GM18870 (cell line): ENCODE measurements around the gene DIS3L2.
"Not testable (repeated sequence)": the region's sequence is repeated elsewhere in the genome, so short reads cannot be mapped to it uniquely, and the experiment has no call there.

Experiments used
- ATAC-seq: cut with Tn5 transposase; IDR thresholded peaks from one replicate; pipeline ENCODE4 v1.9.1; 2021; ENCODE audit warnings: moderate library complexity; ENCODE audit not compliant: unreplicated experiment

Gene DIS3L2

GRCh38 chr2:232006253-232006652 is 44.7 kb downstream of the DIS3L2 start:
- no peak for ATAC-seq

GRCh38 chr2:232008907-232009638 is 47.6 kb downstream of the DIS3L2 start:
- ATAC-seq, result no peak

GRCh38 chr2:232009639-232010274 is 48.2 kb downstream of the DIS3L2 start:
- ATAC-seq, result no peak

- no peak for ATAC-seq
Measured at GRCh38 chr2:232013701-232014353, 52.3 kb downstream of the DIS3L2 start.

- no peak for ATAC-seq
Measured at GRCh38 chr2:232014681-232015080, 53.2 kb downstream of the DIS3L2 start.

- ATAC-seq, result no peak
Measured at GRCh38 chr2:232018181-232018580, 56.7 kb downstream of the DIS3L2 start.

GRCh38 chr2:232022718-232023117 is 61.2 kb downstream of the DIS3L2 start:
- no peak for ATAC-seq

- ATAC-seq, result no peak
Measured at GRCh38 chr2:232023426-232023825, 61.9 kb downstream of the DIS3L2 start.

- ATAC-seq, result no peak
Measured at GRCh38 chr2:232024457-232024856, 62.9 kb downstream of the DIS3L2 start.

- peak; percentile 96 for ATAC-seq
Measured at GRCh38 chr2:232026910-232027309, 65.4 kb downstream of the DIS3L2 start.

GRCh38 chr2:232027530-232027929 is 66.0 kb downstream of the DIS3L2 start:
- ATAC-seq, result no peak

GRCh38 chr2:232028071-232028470 is 66.6 kb downstream of the DIS3L2 start:
- ATAC-seq, result no peak

GRCh38 chr2:232028631-232029030 is 67.1 kb downstream of the DIS3L2 start:
- ATAC-seq, result no peak

- no peak for ATAC-seq
Measured at GRCh38 chr2:232029346-232029745, 67.8 kb downstream of the DIS3L2 start.

- no peak for ATAC-seq
Measured at GRCh38 chr2:232030229-232030628, 68.7 kb downstream of the DIS3L2 start.

GRCh38 chr2:232035292-232035691 is 73.8 kb downstream of the DIS3L2 start:
- ATAC-seq, result not testable (repeated sequence)

- ATAC-seq, result not testable (repeated sequence)
Measured at GRCh38 chr2:232036876-232037275, 75.4 kb downstream of the DIS3L2 start.

GRCh38 chr2:232038251-232038880 is 76.9 kb downstream of the DIS3L2 start:
- no peak for ATAC-seq

GRCh38 chr2:232038881-232039485 is 77.5 kb downstream of the DIS3L2 start:
- no peak for ATAC-seq

GRCh38 chr2:232042911-232043574 is 81.5 kb downstream of the DIS3L2 start:
- ATAC-seq, result no peak

- ATAC-seq, result no peak
Measured at GRCh38 chr2:232043966-232044365, 82.5 kb downstream of the DIS3L2 start.
